ENCODE measurements around the gene EIF4A2. TPM values are rescaled to one million over a fixed set of nuclear protein-coding genes. Genes with fewer than 3 reads are reported as not detected.

The EIF4A2 gene
- total RNA-seq, 1 experiment from 2014 or later = 219 TPM

DNA sequence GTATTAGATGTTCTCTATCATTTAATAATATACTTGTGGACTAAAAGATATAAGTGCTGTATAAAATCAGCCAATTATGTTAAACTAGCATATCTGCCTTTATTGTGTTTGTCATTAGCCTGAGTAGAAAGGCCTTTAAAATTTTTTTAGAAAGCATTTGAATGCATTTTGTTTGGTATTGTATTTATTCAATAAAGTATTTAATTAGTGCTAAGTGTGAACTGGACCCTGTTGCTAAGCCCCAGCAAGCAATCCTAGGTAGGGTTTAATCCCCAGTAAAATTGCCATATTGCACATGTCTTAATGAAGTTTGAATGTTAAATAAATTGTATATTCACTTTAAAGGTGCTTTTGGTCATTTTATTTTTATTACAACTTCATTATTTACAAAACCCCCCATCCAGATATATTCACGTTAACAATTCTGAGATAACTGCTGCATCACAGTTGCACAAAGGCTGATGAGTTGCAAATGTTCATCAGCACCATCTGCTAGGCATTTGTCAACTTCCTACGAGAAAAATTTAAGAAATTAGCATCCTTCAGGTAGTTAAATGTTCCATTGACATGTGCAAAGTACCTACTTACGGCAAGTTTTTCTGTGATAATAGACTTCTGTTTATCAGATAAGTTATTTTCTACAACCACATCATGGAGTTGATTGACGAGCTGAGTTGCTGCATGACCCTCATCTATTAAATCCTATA, 6.3 kb downstream of the EIF4A2 start:
- POLR2A ChIA-PET = no interaction called here
- Histone ChIP-seq H3K27me3 (ENCODE audit: control insufficient read depth, insufficient read depth, low read length) (no peaks in the 10 kb centered on the region), H3K9me3 (ENCODE audit: control insufficient read depth, insufficient read depth, low read depth, low read length) (no peaks in the 10 kb centered on the region), H3K27ac (ENCODE audit: low read length) (peak overlapping the region; percentile 48; the same call in 1 of the 2 replicates), H3K4me1 (ENCODE audit: control insufficient read depth, insufficient read depth, low read length) (peaks cover 49% of the 10 kb centered on the region), H3K4me3 (ENCODE audit: low read depth in 2 of 2, low read length in 2 of 2) (no peak overlapping the region), H3K36me3 (ENCODE audit: control insufficient read depth, insufficient read depth, low read length) (peaks cover 61% of the 10 kb centered on the region)
- in situ Hi-C loops (cut with HindIII; ENCODE audit: low pct_unique_long_range_greater_than_20kb, low sequenced_read_pairs) = no loop called here
- ATAC-seq (no peak), DNase-seq (ENCODE audit: low read depth, low spot score) (no peak)
- intact Hi-C loops (cut with micrococcal nuclease; ENCODE audit: unreplicated experiment) = no loop called here
- TF ChIP-seq SIN3A (IDR thresholded peaks at IDR 0.05; ENCODE audit: borderline replicate concordance, insufficient read depth, low read depth, low read length) = no peak
- TF ChIP-seq, protein P1, sequence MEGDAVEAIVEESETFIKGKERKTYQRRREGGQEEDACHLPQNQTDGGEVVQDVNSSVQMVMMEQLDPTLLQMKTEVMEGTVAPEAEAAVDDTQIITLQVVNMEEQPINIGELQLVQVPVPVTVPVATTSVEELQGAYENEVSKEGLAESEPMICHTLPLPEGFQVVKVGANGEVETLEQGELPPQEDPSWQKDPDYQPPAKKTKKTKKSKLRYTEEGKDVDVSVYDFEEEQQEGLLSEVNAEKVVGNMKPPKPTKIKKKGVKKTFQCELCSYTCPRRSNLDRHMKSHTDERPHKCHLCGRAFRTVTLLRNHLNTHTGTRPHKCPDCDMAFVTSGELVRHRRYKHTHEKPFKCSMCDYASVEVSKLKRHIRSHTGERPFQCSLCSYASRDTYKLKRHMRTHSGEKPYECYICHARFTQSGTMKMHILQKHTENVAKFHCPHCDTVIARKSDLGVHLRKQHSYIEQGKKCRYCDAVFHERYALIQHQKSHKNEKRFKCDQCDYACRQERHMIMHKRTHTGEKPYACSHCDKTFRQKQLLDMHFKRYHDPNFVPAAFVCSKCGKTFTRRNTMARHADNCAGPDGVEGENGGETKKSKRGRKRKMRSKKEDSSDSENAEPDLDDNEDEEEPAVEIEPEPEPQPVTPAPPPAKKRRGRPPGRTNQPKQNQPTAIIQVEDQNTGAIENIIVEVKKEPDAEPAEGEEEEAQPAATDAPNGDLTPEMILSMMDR (IDR thresholded peaks at IDR 0.05) = no peak
- TF ChIP-seq, protein P2, sequence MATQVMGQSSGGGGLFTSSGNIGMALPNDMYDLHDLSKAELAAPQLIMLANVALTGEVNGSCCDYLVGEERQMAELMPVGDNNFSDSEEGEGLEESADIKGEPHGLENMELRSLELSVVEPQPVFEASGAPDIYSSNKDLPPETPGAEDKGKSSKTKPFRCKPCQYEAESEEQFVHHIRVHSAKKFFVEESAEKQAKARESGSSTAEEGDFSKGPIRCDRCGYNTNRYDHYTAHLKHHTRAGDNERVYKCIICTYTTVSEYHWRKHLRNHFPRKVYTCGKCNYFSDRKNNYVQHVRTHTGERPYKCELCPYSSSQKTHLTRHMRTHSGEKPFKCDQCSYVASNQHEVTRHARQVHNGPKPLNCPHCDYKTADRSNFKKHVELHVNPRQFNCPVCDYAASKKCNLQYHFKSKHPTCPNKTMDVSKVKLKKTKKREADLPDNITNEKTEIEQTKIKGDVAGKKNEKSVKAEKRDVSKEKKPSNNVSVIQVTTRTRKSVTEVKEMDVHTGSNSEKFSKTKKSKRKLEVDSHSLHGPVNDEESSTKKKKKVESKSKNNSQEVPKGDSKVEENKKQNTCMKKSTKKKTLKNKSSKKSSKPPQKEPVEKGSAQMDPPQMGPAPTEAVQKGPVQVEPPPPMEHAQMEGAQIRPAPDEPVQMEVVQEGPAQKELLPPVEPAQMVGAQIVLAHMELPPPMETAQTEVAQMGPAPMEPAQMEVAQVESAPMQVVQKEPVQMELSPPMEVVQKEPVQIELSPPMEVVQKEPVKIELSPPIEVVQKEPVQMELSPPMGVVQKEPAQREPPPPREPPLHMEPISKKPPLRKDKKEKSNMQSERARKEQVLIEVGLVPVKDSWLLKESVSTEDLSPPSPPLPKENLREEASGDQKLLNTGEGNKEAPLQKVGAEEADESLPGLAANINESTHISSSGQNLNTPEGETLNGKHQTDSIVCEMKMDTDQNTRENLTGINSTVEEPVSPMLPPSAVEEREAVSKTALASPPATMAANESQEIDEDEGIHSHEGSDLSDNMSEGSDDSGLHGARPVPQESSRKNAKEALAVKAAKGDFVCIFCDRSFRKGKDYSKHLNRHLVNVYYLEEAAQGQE (IDR thresholded peaks at IDR 0.05; ENCODE audit: insufficient read depth in 1 of 2, low read depth in 2 of 2, low read length in 1 of 2) = no peak
- TF ChIP-seq TCF7L2 (IDR thresholded peaks at IDR 0.05; ENCODE audit: low read depth, low read length) = no peak
- TF ChIP-seq POLR2AphosphoS5 (IDR thresholded peaks at IDR 0.05; ENCODE audit: low read depth, low read length) = no peak
- CTCF ChIA-PET = no interaction called here
- no TSS peak for BruUV-seq (replicated peaks)

DNA sequence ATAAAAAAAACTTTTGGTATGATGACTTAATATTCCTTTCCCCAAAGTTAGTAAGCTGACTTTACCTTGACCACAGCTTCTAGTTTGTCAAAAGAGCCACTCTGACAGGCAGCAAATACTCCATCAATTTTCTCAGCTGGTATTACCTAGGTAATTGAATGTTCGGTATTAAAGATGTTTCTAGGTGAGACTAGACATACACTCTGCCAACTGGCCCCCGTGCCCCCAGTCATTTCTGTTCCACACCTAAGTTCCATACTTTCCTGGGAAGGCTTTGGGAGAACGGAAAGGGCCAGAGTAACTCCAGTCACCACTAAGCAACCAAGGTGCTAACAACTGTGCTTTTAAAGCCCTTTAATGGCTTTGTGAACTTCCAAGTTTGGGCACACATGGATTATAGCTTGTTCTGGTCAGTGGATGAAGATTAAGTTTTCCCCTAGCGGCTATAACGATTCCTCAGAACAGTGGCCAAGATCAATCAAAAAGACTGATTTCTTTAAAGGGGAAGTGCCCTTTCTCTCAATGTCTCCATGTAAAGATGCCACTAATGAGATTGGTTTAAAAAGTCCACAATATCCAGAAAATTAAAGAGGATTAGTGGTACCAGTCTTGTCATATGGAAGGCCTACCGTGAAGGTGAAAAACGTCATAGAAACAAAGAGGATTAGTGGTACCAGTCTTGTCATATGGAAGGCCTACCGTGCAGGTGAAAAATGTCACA, 7.0 kb downstream of the EIF4A2 start:
- BruUV-seq (replicated peaks) = no TSS peak
- in situ Hi-C loops (cut with HindIII; ENCODE audit: low pct_unique_long_range_greater_than_20kb, low sequenced_read_pairs) = no loop called here
- intact Hi-C loops (cut with micrococcal nuclease; ENCODE audit: unreplicated experiment) = no loop called here
- H3K27ac ChIP-seq (ENCODE audit: low read length) = peak overlapping the region; percentile 48; the same call in 1 of the 2 replicates
- ChIA-PET POLR2A (no interaction called here), CTCF (no interaction called here)
- no peaks in the 10 kb centered on the region for H3K27me3 ChIP-seq (ENCODE audit: control insufficient read depth, insufficient read depth, low read length)
- H3K9me3 ChIP-seq (ENCODE audit: control insufficient read depth, insufficient read depth, low read depth, low read length) = no peaks in the 10 kb centered on the region
- ATAC-seq = peak; percentile 76
- DNase-seq (ENCODE audit: low read depth, low spot score) = no peak
- peaks cover 49% of the 10 kb centered on the region for H3K4me1 ChIP-seq (ENCODE audit: control insufficient read depth, insufficient read depth, low read length)
- peaks cover 54% of the 10 kb centered on the region for H3K36me3 ChIP-seq (ENCODE audit: control insufficient read depth, insufficient read depth, low read length)
- no peak overlapping the region for H3K4me3 ChIP-seq (ENCODE audit: low read depth in 2 of 2, low read length in 2 of 2)
- TF ChIP-seq TCF7L2 (IDR thresholded peaks at IDR 0.05; ENCODE audit: low read depth, low read length) (peak; percentile 63), SIN3A (IDR thresholded peaks at IDR 0.05; ENCODE audit: borderline replicate concordance, insufficient read depth, low read depth, low read length) (peak; percentile 92), POLR2AphosphoS5 (IDR thresholded peaks at IDR 0.05; ENCODE audit: low read depth, low read length) (peak; percentile 88)
- TF ChIP-seq, protein P1 (IDR thresholded peaks at IDR 0.05) = peak; percentile 33; the same call in 1 of the 2 replicates
- TF ChIP-seq, protein P2 (IDR thresholded peaks at IDR 0.05; ENCODE audit: insufficient read depth in 1 of 2, low read depth in 2 of 2, low read length in 1 of 2) = no peak

Data from Panc1 (cell line).